Esophagus squamous epithelium (tissue), 4 donors: ENCODE results near the gene GFRA3.

Experiments used
- CTCF ChIP-seq, 6 experiments: fragments of 450-650 bp in 4 of 6; fragments of 200-600 bp in 2 of 6; sonication (generic) in 2 of 6; IDR thresholded peaks; one replicate each; pipeline ENCODE4 v1.5.1; 2016 to 2019; ENCODE audit warnings: antibody characterized with exemption in 6 of 6, mild to moderate bottlenecking in 4 of 6, moderate library complexity in 4 of 6
- POLR2A ChIP-seq, 4 donors: fragments of 450-650 bp; IDR thresholded peaks; one replicate each; pipeline ENCODE4 v1.6.1; 2017; ENCODE audit warnings: antibody characterized with exemption in 4 of 4, mild to moderate bottlenecking in 4 of 4, moderate library complexity in 3 of 4

GRCh38 chr5:138240650-138241385, 33.6 kb downstream of the GFRA3 start:
- TF ChIP-seq CTCF (IDR thresholded peaks at IDR 0.05) (no peak), POLR2A (IDR thresholded peaks at IDR 0.05) (no peak)
